Measurements from ENCODE around the gene FBXW8. TPM values are rescaled to one million over a fixed set of nuclear protein-coding genes. Genes with fewer than 3 reads are reported as not detected.

Gene FBXW8
- total and polyA plus RNA-seq, 2 donors (not counting 1 experiment from before 2014, with no cell fraction given), result 11.7 to 20.9 TPM

- peaks cover 19% of the 10 kb centered on the region for H3K27me3 ChIP-seq (ENCODE audit: control insufficient read depth, insufficient read depth, low read length)
- no peaks in the 10 kb centered on the region for H3K4me1 ChIP-seq (ENCODE audit: control insufficient read depth, extremely low read depth, insufficient read depth, low read length)
- H3K36me3 ChIP-seq (ENCODE audit: control insufficient read depth, insufficient read depth, low read length), result no peaks in the 10 kb centered on the region
- H3K27ac ChIP-seq (ENCODE audit: insufficient read depth, low read length), result no peak overlapping the region
- no peak for DNase-seq (ENCODE audit: low read depth in 2 of 2)
- H3K9ac ChIP-seq (ENCODE audit: insufficient read depth, low read length), result no peak overlapping the region
- H3K4me3 ChIP-seq (replicated peaks in 1 of 4; ENCODE audit: control extremely low read depth in 1 of 4, insufficient read depth in 1 of 4, low read depth in 3 of 4, low read length in 4 of 4), result no peak overlapping the region
- no peak overlapping the region for H3K4me2 ChIP-seq (ENCODE audit: extremely low read depth, insufficient read depth, low read length)
- no peaks in the 10 kb centered on the region for H4K20me1 ChIP-seq (ENCODE audit: control insufficient read depth, extremely low read depth, insufficient read depth, low read length)
- H3K79me2 ChIP-seq (ENCODE audit: control insufficient read depth, insufficient read depth, low read length), result no peaks in the 10 kb centered on the region
- no peak overlapping the region for H2AFZ ChIP-seq (ENCODE audit: low read length)
- H3K9me3 ChIP-seq (ENCODE audit: control insufficient read depth, insufficient read depth, low read depth, low read length), result no peaks in the 10 kb centered on the region
- TF ChIP-seq CTCF (conservative IDR thresholded peaks at IDR 0.05 in 1 of 2, IDR thresholded peaks at IDR 0.05 in 1 of 2; ENCODE audit: low read depth in 1 of 2, low read length in 2 of 2), result no peak
- no peak for TF ChIP-seq EZH2 (IDR thresholded peaks at IDR 0.05; ENCODE audit: low read length, missing control alignments)
Observed at GRCh38 chr12:117036547-117036946, 125.8 kb downstream of the FBXW8 start.

GRCh38 chr12:117037289-117038022, 126.7 kb downstream of the FBXW8 start:
- no peak overlapping the region for H3K4me3 ChIP-seq (replicated peaks in 1 of 4; ENCODE audit: control extremely low read depth in 1 of 4, insufficient read depth in 1 of 4, low read depth in 3 of 4, low read length in 4 of 4)
- no peak for DNase-seq (ENCODE audit: low read depth in 2 of 2)
- no peaks in the 10 kb centered on the region for H3K36me3 ChIP-seq (ENCODE audit: control insufficient read depth, insufficient read depth, low read length)
- peaks cover 19% of the 10 kb centered on the region for H3K27me3 ChIP-seq (ENCODE audit: control insufficient read depth, insufficient read depth, low read length)
- H3K9ac ChIP-seq (ENCODE audit: insufficient read depth, low read length), result no peak overlapping the region
- H4K20me1 ChIP-seq (ENCODE audit: control insufficient read depth, extremely low read depth, insufficient read depth, low read length), result no peaks in the 10 kb centered on the region
- H3K79me2 ChIP-seq (ENCODE audit: control insufficient read depth, insufficient read depth, low read length), result no peaks in the 10 kb centered on the region
- H2AFZ ChIP-seq (ENCODE audit: low read length), result no peak overlapping the region
- no peaks in the 10 kb centered on the region for H3K4me1 ChIP-seq (ENCODE audit: control insufficient read depth, extremely low read depth, insufficient read depth, low read length)
- no peaks in the 10 kb centered on the region for H3K9me3 ChIP-seq (ENCODE audit: control insufficient read depth, insufficient read depth, low read depth, low read length)
- H3K27ac ChIP-seq (ENCODE audit: insufficient read depth, low read length), result no peak overlapping the region
- no peak overlapping the region for H3K4me2 ChIP-seq (ENCODE audit: extremely low read depth, insufficient read depth, low read length)
- TF ChIP-seq EZH2 (IDR thresholded peaks at IDR 0.05; ENCODE audit: low read length, missing control alignments), result no peak
- TF ChIP-seq CTCF (conservative IDR thresholded peaks at IDR 0.05 in 1 of 2, IDR thresholded peaks at IDR 0.05 in 1 of 2; ENCODE audit: low read depth in 1 of 2, low read length in 2 of 2), result no peak

GRCh38 chr12:117038023-117038680, 127.4 kb downstream of the FBXW8 start:
- DNase-seq (ENCODE audit: low read depth in 2 of 2), result no peak
- H3K36me3 ChIP-seq (ENCODE audit: control insufficient read depth, insufficient read depth, low read length), result no peaks in the 10 kb centered on the region
- no peak overlapping the region for H3K4me3 ChIP-seq (replicated peaks in 1 of 4; ENCODE audit: control extremely low read depth in 1 of 4, insufficient read depth in 1 of 4, low read depth in 3 of 4, low read length in 4 of 4)
- H3K4me1 ChIP-seq (ENCODE audit: control insufficient read depth, extremely low read depth, insufficient read depth, low read length), result no peaks in the 10 kb centered on the region
- peaks cover 14% of the 10 kb centered on the region for H3K27me3 ChIP-seq (ENCODE audit: control insufficient read depth, insufficient read depth, low read length)
- no peak overlapping the region for H3K4me2 ChIP-seq (ENCODE audit: extremely low read depth, insufficient read depth, low read length)
- TF ChIP-seq EZH2 (IDR thresholded peaks at IDR 0.05; ENCODE audit: low read length, missing control alignments), result no peak
- H3K27ac ChIP-seq (ENCODE audit: insufficient read depth, low read length), result no peak overlapping the region
- no peak overlapping the region for H3K9ac ChIP-seq (ENCODE audit: insufficient read depth, low read length)
- H3K9me3 ChIP-seq (ENCODE audit: control insufficient read depth, insufficient read depth, low read depth, low read length), result no peaks in the 10 kb centered on the region
- H3K79me2 ChIP-seq (ENCODE audit: control insufficient read depth, insufficient read depth, low read length), result no peaks in the 10 kb centered on the region
- no peaks in the 10 kb centered on the region for H4K20me1 ChIP-seq (ENCODE audit: control insufficient read depth, extremely low read depth, insufficient read depth, low read length)
- H2AFZ ChIP-seq (ENCODE audit: low read length), result no peak overlapping the region
